ENCODE results near the gene HAT1.

DNA sequence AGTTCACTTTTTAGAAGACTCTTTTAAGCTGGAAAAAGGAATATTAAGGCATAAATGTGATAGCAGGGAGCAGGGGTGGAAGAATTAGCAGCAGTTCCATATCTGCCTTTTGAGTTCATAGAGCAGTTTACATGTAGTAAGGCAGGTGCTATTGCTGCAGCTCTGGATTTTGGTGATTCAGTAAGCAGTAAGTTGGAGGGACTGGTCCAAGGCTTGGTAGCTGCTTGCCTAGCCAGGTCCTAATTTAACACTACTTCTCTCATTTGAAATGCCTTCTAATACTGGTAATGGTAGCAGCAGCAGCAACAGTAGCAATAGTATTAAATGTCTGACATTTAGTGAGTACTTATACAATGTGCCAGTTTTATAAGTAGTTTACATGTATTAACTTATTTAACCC is 30.0 kb downstream of the HAT1 start:
- TF ChIP-seq ZNF274 (IDR thresholded peaks at IDR 0.05; ENCODE audit: low read depth, low read length) (no peak), YY1 (IDR thresholded peaks at IDR 0.05; ENCODE audit: insufficient read depth, insufficient read length) (no peak)
